ENCODE results near the gene CELSR2.

DNA sequence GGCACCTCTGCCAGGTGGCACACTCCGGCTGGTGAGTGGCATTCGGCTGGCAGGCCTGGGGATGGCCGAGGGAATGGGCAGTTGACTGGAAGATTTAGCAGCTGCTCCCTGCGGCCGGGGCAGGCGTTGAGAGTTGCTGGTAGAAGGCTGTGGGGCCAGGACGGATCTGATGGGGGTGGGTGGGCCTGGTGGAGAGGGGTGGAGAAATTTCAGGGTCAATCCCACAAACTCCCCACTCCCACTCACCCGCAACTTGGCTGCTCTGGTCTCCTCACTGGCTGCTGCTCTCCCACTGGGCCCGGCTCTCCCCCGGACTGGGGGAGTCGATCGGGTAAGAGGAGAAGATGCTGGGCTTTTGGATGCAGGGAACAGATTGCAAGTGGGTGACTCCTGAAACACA lies 31.5 kb downstream of the CELSR2 start:
- no peak for TF ChIP-seq EZH2 (IDR thresholded peaks at IDR 0.05; ENCODE audit: borderline replicate concordance, insufficient read depth, low read depth, low read length, poor library complexity, severe bottlenecking)
- TF ChIP-seq, protein P1, sequence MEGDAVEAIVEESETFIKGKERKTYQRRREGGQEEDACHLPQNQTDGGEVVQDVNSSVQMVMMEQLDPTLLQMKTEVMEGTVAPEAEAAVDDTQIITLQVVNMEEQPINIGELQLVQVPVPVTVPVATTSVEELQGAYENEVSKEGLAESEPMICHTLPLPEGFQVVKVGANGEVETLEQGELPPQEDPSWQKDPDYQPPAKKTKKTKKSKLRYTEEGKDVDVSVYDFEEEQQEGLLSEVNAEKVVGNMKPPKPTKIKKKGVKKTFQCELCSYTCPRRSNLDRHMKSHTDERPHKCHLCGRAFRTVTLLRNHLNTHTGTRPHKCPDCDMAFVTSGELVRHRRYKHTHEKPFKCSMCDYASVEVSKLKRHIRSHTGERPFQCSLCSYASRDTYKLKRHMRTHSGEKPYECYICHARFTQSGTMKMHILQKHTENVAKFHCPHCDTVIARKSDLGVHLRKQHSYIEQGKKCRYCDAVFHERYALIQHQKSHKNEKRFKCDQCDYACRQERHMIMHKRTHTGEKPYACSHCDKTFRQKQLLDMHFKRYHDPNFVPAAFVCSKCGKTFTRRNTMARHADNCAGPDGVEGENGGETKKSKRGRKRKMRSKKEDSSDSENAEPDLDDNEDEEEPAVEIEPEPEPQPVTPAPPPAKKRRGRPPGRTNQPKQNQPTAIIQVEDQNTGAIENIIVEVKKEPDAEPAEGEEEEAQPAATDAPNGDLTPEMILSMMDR (IDR thresholded peaks at IDR 0.05) = no peak

All from B cell (primary cell).